ENCODE measurements around the gene KRAS.
"Not testable (repeated sequence)": the region's sequence is repeated elsewhere in the genome, so short reads cannot be mapped to it uniquely, and the experiment has no call there.

The KRAS gene

DNA sequence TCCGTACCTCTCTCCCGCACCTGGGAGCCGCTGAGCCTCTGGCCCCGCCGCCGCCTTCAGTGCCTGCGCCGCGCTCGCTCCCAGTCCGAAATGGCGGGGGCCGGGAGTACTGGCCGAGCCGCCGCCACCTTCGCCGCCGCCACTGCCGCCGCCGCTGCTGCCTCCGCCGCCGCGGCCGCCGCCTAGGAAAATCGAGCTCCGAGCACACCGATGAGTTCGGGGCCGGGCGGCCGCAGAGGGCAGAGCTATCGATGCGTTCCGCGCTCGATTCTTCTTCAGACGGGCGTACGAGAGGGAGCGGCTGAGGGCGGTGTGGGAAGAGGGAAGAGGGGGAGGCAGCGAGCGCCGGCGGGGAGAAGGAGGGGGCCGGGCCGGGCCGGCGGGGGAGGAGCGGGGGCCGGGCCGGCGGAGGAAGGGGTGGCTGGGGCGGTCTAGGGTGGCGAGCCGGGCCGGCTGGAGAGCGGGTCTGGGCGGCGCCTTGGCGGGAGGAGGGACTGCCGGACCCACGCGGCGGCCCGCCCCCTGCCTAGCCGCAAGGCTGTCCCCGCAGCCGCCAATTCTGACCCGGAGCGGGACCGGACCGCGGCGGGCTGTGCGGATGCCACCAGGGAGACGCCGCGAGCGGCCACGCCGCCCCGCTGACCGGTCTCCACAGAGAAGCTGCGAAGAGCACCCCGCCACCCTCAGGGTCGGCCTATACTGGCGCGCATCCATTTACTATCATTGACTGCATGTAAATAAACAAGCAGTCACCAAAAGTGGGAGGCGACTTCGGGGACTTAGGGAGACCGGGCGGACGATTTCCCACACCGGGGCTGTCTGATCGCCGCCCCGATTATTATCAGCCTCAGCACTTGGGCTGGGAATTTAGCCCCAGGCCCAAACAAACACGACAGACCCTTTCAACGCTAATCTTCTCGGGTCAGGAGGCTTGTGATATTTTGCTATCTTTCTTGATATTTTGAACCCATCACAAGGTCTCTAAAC is at the start of gene KRAS:
Gene KRAS, minus strand, starts transcription at position 186 of the 987 bp plus-strand sequence.
- Mint-ChIP-seq H3K4me3 (peak within 1 kb of the TSS; percentile 89), H3K9me3 (no peaks in the 10 kb centered on the region), H3K36me3 (ENCODE audit: low read depth) (peaks cover 7% of the 10 kb centered on the region), H3K27me3 (peaks cover 5% of the 10 kb centered on the region), H3K4me1 (ENCODE audit: low read depth) (peaks cover 47% of the 10 kb centered on the region), H3K27ac (peak within 1 kb of the TSS; percentile 91)

DNA sequence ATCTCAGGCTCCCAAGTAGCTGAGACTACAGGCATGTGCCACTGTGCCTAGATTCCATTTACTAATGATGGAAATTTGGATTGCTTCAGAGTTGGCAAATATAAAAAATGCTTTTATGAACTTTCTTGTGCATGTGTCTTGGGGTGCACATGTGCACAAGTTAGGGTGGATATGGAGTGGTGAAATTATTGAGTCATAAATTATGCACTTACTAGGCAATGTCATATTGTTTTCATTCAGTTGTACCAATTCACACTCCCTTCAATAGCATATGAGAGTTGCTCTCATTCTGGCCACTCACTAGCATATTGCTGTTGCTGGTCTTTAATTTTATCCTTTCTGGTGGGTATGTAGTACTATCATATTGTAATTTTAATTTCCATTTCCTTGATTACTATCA is 45.7 kb upstream of the KRAS start:
- Mint-ChIP-seq H3K4me3 (no peak overlapping the region), H3K9me3 (no peaks in the 10 kb centered on the region), H3K4me1 (ENCODE audit: low read depth) (peaks cover 16% of the 10 kb centered on the region), H3K36me3 (ENCODE audit: low read depth) (no peaks in the 10 kb centered on the region), H3K27me3 (no peaks in the 10 kb centered on the region), H3K27ac (no peak overlapping the region)

DNA sequence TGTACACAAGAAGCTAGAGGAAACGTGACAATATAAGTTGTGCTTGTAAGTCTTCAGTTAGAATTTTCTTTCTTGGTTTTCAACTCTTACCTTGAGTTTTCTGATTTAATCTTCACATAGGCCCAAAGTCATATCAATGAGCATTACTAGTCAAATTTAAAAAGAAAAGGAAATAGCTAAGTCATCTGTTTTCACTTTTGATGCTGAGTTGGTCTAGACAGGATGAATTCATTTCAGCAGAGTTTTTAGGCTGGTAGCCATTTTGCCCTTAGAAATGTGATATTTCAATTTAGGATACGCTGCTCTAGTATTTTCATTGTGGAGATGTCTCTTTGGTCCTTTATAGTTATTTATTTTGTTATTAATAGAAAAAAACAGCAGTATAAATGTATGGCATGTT is 44.6 kb upstream of the KRAS start:
- no peaks in the 10 kb centered on the region for H3K36me3 Mint-ChIP-seq (ENCODE audit: low read depth)
- no peak overlapping the region for H3K4me3 Mint-ChIP-seq
- H3K4me1 Mint-ChIP-seq (ENCODE audit: low read depth) = peaks cover 16% of the 10 kb centered on the region
- H3K27me3 Mint-ChIP-seq = no peaks in the 10 kb centered on the region
- H3K27ac Mint-ChIP-seq = no peak overlapping the region
- H3K9me3 Mint-ChIP-seq = no peaks in the 10 kb centered on the region

DNA sequence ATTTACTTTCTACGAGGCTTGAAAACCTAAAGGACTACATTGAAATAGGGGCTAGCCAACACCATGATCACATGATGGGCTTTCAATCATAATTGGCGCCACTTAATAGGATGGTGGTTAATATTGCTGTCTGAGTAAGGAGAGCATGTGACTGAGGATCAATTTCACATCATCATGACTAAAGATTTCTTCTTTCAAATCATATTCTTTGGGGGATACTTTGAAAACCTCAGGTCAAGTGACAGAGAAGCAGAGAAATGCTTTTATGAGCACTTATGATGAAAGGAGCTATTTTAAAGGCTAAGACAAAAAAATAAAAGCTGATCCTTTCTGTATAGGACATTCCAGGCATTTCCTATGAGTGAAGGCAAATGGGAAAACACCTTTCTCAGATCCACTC is 42.9 kb upstream of the KRAS start:
- Mint-ChIP-seq H3K4me1 (ENCODE audit: low read depth) (peaks cover 16% of the 10 kb centered on the region), H3K27me3 (no peaks in the 10 kb centered on the region), H3K27ac (no peak overlapping the region), H3K36me3 (ENCODE audit: low read depth) (no peaks in the 10 kb centered on the region), H3K4me3 (no peak overlapping the region), H3K9me3 (peaks cover 8% of the 10 kb centered on the region)

DNA sequence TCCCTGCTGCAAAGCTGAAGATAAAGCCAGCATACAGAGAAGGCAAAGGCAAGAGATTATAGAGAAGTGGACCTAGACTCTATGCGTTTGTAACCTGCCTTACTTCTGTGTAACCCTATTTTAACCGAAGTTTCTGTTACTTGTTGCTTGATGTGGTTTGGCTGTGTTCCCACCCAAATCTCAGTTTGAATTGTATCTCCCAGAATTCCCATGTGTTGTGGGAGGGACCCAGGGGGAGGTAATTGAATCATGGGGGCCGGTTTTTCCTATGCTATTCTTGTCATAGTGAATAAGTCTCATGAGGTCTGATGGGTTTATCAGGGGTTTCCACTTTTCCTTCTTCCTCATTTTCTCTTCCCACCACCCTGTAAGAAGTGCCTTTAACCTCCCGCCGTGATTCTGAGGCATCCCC is 42.1 kb upstream of the KRAS start:
- not testable (repeated sequence) for H3K27ac Mint-ChIP-seq; H3K9me3 Mint-ChIP-seq; H3K36me3 Mint-ChIP-seq (ENCODE audit: low read depth); H3K4me3 Mint-ChIP-seq; H3K27me3 Mint-ChIP-seq
- peaks cover 16% of the 10 kb centered on the region for H3K4me1 Mint-ChIP-seq (ENCODE audit: low read depth)

DNA sequence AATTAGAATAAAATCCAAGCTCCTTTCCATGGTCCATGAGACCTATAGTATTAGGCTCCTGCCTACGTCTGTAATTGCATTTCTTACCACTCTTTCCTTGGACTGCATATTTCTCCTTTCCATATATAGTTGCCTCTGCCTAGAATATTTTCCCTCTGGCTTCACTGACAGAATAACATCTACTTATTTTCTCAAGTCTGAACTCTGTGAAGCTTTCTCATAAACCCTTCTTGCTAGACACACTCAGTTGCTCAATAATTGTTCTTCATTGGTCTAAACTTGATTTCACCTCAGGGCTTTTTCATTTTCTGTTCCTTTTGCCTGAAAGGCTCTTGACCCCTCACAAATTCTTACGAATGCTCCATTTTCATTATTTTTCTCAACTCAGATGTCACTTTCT is 36.9 kb upstream of the KRAS start:
- Mint-ChIP-seq H3K4me3 (no peak overlapping the region), H3K9me3 (peaks cover 8% of the 10 kb centered on the region), H3K36me3 (ENCODE audit: low read depth) (no peaks in the 10 kb centered on the region), H3K4me1 (ENCODE audit: low read depth) (peaks cover 18% of the 10 kb centered on the region), H3K27ac (no peak overlapping the region), H3K27me3 (no peaks in the 10 kb centered on the region)

DNA sequence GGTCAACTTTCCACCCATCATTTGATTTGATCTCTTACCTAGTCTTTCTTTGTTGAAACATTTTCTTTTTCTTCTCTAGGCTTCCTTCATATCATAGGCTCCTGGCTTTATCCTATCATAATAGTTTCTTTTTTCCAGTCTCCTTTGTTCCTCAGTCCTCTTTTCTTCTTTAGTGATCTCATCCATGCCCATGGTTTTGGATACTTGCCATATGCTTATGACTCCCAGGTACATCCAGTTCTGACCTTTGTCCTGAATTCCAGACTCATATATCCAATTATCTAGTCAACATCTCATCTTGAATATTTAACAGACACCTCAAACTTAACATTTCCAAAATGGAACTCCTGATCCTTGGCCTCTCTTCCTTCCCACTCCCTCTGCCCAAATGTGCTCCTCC is 36.1 kb upstream of the KRAS start:
- Mint-ChIP-seq H3K9me3 (peaks cover 8% of the 10 kb centered on the region), H3K4me1 (ENCODE audit: low read depth) (peaks cover 17% of the 10 kb centered on the region), H3K4me3 (no peak overlapping the region), H3K27ac (no peak overlapping the region), H3K36me3 (ENCODE audit: low read depth) (no peaks in the 10 kb centered on the region), H3K27me3 (no peaks in the 10 kb centered on the region)

DNA sequence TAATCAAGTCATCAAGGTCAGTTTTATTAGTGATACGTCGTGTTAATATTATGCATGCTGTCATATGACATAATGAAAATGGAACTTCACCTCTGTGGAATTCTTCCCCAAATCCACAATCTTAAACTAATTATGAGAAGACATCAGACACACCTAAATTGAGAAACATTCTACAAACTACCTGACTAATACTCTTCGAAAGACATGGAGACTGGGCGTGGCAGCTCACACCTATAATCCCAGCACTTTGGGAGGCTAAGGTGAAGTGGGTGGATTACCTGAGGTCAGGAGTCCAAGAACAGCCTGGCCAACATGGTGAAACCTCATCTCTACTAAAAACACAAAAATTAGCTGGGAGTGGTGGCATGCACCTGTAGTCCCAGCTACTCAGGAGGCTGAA is 33.3 kb upstream of the KRAS start:
- Mint-ChIP-seq H3K27ac (no peak overlapping the region), H3K4me1 (ENCODE audit: low read depth) (peaks cover 38% of the 10 kb centered on the region)

DNA sequence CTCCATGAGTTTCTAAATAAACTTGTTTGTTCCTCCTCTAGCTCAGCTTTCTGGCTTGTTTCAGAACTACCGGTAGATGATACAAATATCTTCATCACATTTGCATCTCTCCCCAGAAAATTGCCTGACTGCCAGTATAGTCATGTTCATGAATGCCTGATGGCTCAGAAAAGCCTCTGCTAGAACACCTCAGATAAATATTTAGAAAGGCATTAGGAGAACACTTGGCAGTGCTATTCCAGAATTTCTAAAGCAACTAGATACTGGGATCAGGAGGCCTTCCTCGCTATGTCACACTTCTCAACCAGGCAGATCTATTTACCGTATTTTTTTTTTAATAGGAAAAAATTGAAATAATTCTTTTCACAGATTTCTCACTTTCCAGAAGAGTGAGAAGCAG is 32.3 kb upstream of the KRAS start:
- H3K27ac Mint-ChIP-seq = no peak overlapping the region
- no peaks in the 10 kb centered on the region for H3K9me3 Mint-ChIP-seq
- peaks cover 38% of the 10 kb centered on the region for H3K4me1 Mint-ChIP-seq (ENCODE audit: low read depth)
- H3K4me3 Mint-ChIP-seq = no peak overlapping the region
- H3K36me3 Mint-ChIP-seq (ENCODE audit: low read depth) = no peaks in the 10 kb centered on the region
- H3K27me3 Mint-ChIP-seq = no peaks in the 10 kb centered on the region

More for the DNA sequence above, 33.3 kb upstream of the KRAS start:
- Mint-ChIP-seq H3K27me3 (no peaks in the 10 kb centered on the region), H3K9me3 (no peaks in the 10 kb centered on the region), H3K36me3 (ENCODE audit: low read depth) (no peaks in the 10 kb centered on the region), H3K4me3 (no peak overlapping the region)

DNA sequence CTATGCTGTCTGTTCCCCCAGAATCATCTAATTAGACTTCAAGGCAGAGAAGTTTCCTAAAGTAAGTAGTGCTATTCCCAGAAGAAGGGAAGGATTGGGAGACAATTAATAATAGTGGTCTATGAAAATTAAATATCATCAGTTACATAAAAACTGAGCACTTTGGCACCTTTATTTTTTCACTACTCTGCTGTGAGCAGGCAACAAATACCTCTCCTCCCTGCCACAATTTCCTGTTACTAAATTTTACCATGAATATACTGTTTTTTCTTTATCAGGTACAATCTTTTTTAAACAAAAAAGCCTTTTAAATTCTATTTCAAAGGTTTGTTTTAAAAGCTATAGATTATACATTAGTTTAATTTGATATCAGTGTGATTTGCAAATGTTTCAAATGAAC is 29.4 kb upstream of the KRAS start:
- Mint-ChIP-seq H3K4me1 (ENCODE audit: low read depth) (peaks cover 47% of the 10 kb centered on the region), H3K36me3 (ENCODE audit: low read depth) (no peaks in the 10 kb centered on the region), H3K27ac (no peak overlapping the region), H3K27me3 (no peaks in the 10 kb centered on the region), H3K4me3 (peak overlapping the region; percentile 0), H3K9me3 (no peaks in the 10 kb centered on the region)

DNA sequence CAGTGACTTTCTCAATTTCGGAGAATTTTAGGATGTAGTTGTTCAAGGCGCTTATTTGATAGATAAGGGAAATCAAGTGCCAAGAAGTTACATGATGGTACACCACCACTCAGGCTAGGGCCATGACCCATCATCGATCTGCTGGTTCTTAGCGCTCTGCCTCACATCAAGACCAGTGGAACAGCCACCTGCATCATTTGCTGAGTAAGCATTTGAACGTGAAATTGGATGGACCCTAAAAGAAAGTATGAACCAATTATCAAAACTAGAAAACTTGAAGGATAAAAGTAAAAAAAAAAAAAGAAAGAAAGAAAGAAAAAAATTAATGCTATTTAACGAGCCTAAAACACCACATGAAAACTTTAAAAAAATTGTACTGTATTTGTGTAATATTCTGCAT is 27.5 kb upstream of the KRAS start:
- no peak overlapping the region for H3K4me3 Mint-ChIP-seq

DNA sequence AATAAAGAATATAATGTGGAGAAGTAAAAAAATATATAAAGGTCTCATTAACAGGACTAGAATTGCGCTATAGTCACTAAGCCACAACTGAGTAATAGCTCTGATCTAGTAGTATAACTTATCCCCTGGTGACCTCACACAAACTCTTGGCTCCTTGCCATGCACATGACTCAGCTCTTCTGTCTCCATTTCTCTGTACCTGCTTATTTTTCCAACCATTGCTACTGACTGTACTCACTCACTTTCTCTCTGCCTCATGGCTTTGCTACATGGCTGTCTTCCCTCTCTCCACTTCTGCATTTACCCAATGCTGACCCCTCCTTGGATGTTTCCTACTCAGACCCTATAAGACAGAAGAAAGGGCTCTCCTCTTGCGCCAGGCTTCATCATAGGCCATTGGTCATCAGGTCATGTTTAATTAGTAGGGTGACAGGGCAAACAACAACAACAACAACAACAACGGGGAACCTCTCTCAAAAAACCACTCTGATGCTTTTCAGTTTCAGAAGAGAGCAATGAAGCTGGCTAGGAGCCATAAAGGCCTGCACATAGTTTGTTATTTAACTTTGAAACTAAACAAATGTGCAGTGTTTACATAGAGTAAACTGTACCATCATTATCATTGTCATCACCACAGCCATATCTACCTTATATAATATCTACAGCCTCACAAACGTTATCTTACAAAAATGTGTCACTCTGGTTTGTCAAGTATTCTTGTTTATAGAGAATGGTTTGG is 25.6 kb upstream of the KRAS start:
- Mint-ChIP-seq H3K27me3 (no peaks in the 10 kb centered on the region), H3K4me1 (ENCODE audit: low read depth) (peaks cover 27% of the 10 kb centered on the region), H3K27ac (peak overlapping the region; percentile 59), H3K4me3 (peak overlapping the region; percentile 24), H3K9me3 (no peaks in the 10 kb centered on the region), H3K36me3 (ENCODE audit: low read depth) (no peaks in the 10 kb centered on the region)

More for the DNA sequence above, 27.5 kb upstream of the KRAS start:
- Mint-ChIP-seq H3K27me3 (no peaks in the 10 kb centered on the region), H3K36me3 (ENCODE audit: low read depth) (no peaks in the 10 kb centered on the region), H3K9me3 (no peaks in the 10 kb centered on the region), H3K4me1 (ENCODE audit: low read depth) (peaks cover 41% of the 10 kb centered on the region), H3K27ac (no peak overlapping the region)

DNA sequence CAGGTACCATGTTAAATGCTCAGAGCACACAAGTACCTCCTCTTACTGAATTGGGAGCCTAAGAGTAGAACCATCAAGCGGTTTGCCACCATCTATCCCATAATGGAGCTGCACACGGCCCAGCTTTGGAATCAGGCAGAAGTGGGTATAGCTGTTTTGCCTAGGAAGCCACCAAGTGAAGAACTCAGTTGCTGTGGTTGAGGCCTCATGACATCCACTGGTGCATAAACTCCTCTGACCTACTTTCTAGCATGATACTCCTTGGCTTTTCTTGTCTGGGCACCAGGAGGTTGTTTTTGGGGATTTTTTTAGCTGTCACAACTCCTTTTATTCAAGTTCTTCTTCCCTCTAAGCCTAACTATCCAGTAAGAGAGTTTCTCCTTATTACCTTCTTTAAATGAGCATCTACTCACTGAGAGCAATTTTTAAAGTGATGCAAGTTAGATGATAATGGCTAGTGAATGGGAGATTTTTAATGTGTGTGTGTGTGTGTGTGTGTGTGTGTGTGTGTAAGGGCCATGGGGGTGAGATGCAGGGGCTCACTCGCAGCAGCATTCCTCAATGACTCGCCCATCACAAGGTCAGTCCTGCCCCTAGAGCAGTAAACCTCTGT is 20.9 kb upstream of the KRAS start:
- H3K9me3 Mint-ChIP-seq = no peaks in the 10 kb centered on the region
- peaks cover 15% of the 10 kb centered on the region for H3K4me1 Mint-ChIP-seq (ENCODE audit: low read depth)
- H3K36me3 Mint-ChIP-seq (ENCODE audit: low read depth) = no peaks in the 10 kb centered on the region
- H3K4me3 Mint-ChIP-seq = no peak overlapping the region
- no peaks in the 10 kb centered on the region for H3K27me3 Mint-ChIP-seq
- no peak overlapping the region for H3K27ac Mint-ChIP-seq

DNA sequence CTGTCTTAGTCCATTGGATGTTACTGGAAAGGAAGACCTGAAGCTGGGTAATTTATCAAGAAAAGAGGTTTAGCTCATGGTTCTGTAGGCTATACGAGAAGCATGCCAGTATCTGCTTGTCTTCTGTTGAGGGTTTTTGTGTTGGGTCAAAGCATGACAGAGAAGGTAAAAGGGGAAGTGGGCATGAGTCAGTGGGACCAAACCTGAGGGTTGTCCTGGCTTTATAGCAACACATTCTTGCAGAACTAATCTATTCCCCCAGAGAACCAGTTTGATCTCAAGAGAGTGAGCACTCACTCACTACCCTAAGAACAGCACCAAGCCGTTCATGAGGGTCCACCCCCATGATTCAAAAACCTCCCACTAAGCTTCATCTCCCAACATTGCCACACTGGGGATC is 19.0 kb upstream of the KRAS start:
- Mint-ChIP-seq H3K4me3 (no peak overlapping the region), H3K36me3 (ENCODE audit: low read depth) (no peaks in the 10 kb centered on the region), H3K4me1 (ENCODE audit: low read depth) (peaks cover 10% of the 10 kb centered on the region), H3K9me3 (no peaks in the 10 kb centered on the region), H3K27ac (peak overlapping the region; percentile 14), H3K27me3 (no peaks in the 10 kb centered on the region)

DNA sequence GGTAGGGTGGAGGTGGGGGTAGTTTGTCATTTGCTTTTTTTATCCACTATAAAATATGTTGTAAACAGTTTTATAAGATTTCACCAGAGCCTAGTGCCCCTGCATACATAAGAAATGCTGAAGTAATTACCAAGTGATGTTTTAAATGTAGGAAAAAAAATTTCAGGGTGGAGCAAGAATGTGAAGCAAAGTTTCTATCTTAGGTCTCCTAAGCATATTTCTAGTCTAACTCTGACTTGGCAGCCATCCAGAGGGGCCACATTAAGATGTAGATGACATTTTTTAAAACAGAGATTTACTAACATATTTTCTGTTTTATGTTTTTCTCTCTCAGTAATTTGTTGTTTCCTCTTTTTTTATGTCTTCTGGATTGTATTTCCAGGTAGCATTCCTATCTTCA is 15.8 kb upstream of the KRAS start:
- Mint-ChIP-seq H3K9me3 (no peaks in the 10 kb centered on the region), H3K4me3 (no peak overlapping the region), H3K4me1 (ENCODE audit: low read depth) (peaks cover 16% of the 10 kb centered on the region), H3K36me3 (ENCODE audit: low read depth) (no peaks in the 10 kb centered on the region), H3K27me3 (no peaks in the 10 kb centered on the region), H3K27ac (no peak overlapping the region)
